ENCODE measurements around the gene FAM162B.
"Not testable (repeated sequence)": the region's sequence is repeated elsewhere in the genome, so short reads cannot be mapped to it uniquely, and the experiment has no call there.

- TF ChIP-seq CTCF, POLR2A (IDR thresholded peaks at IDR 0.05): not testable (repeated sequence)
Observed at GRCh38 chr6:116703888-116704287, 61.6 kb downstream of the FAM162B start.

All from prostate gland (tissue), 2 donors.